ENCODE results near the gene OR52M1. TPM values are rescaled to one million over a fixed set of nuclear protein-coding genes. Genes with fewer than 3 reads are reported as not detected.
A peak's percentile ranks its signal among the peaks of the same experiment; 100 is the strongest.
"Not testable (repeated sequence)": the region's sequence is repeated elsewhere in the genome, so short reads cannot be mapped to it uniquely, and the experiment has no call there.

OR52M1 gene, protein sequence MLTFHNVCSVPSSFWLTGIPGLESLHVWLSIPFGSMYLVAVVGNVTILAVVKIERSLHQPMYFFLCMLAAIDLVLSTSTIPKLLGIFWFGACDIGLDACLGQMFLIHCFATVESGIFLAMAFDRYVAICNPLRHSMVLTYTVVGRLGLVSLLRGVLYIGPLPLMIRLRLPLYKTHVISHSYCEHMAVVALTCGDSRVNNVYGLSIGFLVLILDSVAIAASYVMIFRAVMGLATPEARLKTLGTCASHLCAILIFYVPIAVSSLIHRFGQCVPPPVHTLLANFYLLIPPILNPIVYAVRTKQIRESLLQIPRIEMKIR
- not detected for total RNA-seq

DNA sequence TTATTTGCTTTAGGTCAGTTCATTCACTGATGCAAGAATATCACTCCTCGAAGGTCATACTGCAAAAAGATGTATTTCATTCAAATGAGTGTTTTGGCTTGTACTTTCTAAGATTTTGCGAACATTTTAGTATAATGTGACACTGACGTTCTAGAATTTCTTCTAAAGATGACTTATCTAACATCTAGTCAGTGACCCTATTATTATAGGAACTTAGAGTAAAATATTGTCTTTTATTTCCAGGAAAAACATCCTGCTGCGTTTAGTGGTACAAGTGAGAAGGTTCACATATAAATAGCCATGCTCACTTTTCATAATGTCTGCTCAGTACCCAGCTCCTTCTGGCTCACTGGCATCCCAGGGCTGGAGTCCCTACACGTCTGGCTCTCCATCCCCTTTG lies at the start of gene OR52M1:
OR52M1 (plus strand) TSS at position 301 of the 400 bp plus-strand sequence; CDS start at position 301, 0 bp downstream.
- DNase-seq, result no peak

DNA sequence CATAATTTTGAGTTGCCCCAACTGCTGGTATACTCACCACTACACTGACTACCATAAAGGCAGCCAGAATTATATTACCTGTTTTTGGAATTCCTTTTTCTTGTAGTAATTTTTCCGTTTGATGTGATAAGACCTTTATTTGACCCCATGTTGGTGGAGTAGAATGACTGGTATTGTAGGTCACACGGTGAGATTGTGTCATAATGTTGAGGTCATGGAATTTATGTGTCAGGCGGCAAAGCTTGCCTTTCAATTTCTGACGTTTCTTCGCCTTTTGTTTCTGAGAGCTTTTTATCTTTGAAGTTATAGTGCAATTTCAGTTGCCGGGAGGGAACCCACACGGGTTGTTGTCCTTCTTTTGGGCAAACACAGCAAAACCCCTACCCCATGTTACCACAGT lies 49.5 kb upstream of the OR52M1 start:
- DNase-seq, result no peak

DNA sequence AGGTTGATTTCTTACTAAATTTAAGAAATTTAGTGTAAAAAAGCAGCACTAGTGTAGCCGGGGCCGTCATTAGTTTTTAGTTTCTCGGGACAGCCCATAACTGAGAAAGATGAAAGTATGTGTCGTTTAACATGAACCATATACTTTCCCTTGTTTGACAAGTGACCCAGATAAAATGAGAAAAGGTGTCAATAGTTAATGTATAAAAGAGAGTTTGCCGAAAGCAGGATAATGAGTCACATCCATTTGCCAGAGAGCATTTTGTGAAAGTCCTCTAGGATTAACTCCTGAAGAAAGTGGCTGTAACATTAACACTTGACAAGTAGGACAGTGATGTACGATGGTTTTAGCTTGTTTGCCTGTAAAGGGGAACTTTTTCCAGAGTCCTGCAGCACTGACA lies 49.0 kb upstream of the OR52M1 start:
- DNase-seq, result no peak

DNA sequence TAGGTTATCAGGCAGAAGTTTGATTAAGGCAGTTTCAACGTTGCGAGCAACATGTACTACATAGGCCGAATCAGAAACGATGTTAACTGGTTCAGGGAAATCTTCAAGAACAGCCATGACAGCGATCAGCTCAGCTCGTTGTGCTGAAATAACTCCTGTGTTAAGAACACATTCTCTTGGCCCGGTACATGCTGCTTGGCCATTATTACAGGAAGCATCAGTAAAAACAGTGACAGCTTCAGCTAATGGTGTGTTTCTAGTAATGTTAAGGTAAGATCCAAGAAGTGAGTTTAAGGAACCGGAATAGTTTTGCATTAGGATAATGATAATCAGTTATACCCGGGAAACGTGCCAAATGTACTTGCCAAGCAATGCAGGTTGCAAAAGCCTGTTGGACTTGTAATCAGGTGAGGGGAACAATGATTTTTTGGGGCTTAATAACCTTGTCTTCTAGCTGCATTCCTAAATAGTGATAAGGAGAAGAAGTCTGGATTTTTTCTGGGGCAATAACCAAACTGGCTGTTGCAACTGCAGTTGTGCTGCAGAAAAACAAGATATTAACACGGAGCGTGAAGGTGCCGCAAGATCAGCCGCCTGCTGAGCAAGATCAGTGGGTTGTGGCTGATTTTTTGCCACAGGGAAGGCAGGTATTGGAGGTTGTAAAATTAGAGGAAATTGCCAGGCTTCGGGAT lies 48.3 kb upstream of the OR52M1 start:
- DNase-seq, result peak; percentile 5

DNA sequence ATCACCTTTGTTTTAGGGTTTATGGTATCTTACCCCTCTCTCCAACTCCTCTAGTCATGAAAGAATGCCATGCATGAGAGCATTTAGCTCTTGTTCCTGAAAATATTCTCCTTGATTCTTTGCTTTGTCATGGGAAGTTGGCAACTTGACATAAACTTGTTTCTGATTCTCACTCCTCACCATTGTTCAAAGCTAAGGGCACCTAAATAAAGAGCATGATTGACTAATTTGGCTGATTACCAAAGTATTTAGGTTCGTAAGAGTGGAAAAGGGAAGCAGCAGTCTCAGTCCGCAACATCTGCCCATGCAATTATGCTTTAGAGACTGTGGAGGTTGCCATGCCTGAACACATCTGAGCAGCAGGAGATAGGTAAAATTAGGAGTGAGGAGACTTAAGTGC lies 36.1 kb upstream of the OR52M1 start:
- no peak for DNase-seq

DNA sequence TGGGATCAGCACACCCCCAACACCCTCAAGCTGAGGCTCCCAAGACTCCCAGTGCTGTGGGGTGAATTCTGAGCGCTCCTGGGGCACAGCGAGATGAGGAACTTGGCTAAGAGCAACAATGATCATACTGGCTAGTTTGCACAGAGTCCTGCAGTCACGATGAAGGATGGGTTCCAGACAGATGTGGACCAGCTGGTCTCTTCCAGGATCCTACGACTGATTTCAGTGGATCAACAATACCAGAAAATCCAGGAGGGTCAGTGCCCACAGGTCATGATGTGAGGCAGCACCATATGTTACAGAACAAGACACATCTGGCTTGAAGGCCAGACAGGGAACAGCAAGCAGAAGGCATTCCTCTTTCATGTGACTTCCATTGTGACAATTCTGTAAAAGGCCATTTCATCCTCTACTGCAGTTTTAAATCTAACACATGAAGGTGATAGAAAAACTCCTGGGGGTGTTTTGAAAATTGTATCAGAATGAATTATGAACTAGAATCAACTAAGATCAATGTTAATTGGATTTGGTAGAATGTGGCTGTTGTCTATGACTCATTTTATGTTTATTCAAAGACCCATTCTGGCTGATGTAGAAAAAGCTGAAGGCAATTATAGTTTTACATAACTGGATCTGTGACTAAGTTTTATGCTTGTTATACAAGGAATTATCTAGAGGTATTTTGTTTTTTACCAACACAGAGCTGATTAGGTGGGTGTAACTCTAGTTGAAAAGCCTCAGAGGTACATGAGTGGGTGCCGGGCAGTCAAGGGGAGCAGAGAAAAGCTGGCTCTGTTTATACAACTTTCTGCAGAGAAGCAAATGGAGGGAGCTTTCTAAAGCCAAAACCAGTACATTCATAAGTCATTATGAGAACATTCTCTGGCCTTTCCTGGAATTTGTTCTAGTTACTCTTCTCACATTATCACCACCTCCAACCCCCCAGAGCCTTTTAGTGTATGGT lies 33.4 kb upstream of the OR52M1 start:
- DNase-seq, result no peak

DNA sequence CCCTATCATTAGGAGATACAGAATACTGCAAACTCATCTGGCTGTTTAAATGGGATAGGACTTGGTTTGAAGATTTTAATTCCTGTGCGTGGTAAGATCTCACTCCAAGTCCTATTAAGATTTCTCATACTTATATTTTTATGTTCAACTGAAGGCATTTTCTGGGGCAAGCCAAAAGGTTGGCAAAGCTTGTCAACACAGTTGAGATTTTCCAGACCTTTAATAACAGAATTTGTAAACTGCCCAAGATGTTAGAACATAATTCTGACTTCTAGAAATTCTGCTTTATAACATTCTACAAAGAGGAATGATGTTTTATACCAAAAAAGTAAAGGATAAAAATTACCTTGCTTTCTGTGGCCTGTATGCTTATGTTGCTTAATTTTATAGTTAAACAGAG lies 30.8 kb upstream of the OR52M1 start:
- no peak for DNase-seq

DNA sequence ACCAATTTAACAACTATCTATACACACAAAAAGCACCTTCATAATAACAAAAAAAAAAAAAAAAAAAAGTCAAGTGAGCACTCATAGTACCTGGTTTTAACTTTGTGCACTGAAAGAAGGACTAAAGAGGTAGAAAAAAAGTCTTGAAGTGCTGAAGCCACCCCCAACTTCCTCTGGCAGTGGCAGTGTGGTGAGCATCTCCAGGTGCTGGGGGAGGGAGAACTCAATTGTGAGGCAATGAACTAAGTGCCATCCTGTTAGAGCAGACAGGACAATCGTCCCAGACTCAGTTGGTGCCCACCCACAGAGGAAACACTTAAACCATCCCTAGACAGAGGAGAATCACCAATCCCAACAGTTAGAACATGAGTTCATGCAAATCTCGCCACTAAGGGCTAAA lies 22.7 kb upstream of the OR52M1 start:
- no peak for DNase-seq

DNA sequence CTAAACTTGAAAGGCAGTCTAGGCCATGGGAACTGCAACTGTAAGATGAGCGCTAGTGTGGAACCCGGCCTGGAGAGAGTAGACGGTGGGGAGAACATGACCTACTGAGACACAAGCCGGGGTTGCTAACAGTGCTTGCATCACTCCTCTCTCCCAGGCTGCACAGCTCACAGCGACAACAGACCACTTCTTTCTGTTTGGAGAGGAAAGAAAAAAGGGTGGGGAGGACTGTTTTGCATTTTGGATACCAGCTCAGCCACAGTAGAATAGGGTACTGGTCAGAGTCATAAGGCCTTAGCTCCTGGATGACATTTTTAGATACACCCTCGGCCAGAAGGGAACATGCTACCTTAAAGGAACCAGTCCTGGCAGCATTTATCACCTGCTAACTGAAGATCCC lies 22.2 kb upstream of the OR52M1 start:
- DNase-seq, result no peak

DNA sequence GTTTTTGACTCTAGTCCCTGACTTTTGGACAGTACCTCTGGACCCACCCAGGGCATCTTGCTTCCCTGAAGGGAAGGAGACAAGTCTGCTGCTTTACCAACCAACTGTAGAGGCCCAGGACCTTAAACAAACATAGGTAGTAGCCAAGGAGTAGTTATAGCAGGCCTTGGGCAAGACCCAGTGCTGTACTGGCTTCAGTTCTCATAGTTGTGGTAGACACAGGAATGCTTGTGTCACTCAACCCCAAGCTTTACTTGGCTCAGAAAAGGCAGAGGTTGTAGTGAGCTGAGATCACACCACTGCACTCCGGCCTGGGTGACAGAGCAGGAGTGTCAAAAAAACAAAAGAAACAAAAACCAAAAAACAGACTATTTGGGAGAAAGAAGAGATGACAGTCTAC lies 21.3 kb upstream of the OR52M1 start:
- DNase-seq, result no peak

DNA sequence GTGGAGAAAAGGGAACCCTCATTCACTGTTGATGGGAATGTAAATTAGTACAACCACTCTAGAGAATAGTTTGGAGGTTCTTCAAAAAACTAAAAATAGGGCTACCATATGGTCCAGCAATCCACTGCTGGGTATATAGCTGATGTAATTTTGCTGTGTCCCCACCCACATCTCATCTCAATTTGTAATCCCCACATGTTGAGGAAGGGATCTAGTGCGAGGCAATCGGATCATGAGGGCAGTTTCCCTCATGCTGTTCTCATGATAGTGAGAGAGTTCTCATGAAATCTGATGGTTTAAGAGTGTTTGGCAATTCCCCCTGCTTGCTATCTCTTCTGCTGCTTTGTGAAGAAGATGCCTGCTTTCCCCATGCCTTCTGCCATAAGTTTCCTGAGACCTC lies 17.1 kb upstream of the OR52M1 start:
- no peak for DNase-seq

DNA sequence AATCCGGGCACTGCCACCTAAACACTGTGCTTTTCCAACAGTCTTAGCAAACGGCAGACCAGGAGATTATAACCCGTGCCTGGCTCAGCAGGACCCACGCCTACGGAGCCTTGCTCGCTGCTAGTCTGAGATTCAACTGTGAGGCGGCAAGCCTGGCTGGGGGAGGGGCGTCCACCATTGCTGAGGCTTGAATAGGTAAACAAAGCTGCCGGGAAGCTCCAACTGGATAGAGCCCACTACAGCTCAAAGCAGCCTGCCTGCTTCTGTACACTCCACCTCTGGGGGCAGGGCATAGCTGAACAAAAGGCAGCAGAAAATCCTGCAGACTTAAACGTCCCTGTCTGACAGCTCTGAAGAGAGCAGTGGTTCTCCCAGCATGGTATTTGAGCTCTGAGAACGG lies 13.3 kb upstream of the OR52M1 start:
- DNase-seq, result not testable (repeated sequence)

DNA sequence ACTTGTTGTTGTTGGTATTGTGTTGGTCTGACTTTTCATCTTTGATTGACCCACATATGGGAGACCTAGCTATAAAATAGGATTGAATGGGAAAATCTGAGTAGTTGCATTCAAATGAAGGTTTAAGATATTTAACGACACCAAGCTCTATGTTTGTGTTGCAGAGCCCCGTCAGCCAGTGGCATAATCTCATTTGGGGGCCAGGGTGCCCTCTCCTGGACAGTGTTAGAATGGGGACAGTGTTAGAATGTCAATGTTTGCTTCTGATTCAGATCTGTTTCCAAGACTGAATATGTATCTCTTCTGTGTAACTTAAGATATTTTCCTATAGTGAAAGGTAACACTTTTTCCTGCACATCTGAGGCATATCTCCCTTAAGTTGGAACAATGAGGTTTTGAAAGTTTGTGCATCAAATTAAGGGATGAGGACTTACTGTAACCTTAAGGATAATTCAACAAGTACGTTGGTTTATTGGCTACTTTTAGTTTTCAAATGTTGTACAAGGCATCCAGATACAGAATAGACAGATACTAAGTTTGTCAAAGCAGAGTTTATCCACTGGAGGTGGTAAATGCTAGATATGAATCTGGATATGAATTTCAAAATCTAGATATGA lies 5.3 kb upstream of the OR52M1 start:
- DNase-seq, result peak; percentile 36

DNA sequence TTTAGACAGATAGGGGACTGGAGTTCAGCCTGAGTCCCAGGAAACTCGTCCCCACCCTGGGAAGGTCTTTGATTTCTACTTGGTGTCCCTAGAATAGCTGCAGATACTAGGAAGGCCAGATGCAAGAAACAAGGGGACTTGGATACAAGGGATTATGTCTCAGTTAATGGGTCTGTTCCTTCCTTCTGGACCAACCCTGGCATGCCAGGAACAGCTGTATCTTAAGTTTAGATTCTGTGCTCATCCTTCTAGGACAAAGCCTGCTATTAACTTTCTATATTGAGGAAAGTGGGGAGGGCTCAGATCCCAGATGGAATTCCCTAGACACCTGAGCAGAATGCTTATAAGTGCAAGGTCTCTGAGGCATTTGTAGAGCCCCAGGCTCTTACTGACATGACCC lies 3.9 kb upstream of the OR52M1 start:
- DNase-seq, result no peak

DNA sequence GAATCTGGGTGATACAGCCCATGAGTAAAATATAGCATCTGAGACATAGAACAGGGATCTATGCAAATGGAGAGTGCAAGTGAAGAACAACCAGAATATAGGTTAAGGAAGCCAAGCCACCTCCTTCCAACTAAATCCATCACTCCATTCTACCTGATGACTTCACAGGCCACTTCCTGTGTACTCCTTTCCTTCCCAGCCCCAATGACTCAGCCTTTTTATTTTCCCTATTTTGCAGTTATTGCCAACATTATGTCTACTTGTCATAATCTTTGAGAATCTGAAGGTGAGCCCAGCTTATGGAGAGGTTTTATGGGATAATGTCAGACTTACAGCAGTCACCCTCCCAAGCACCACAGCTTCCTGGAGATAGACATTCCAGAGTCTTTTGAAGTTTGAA lies 1.4 kb upstream of the OR52M1 start:
- DNase-seq, result no peak

DNA sequence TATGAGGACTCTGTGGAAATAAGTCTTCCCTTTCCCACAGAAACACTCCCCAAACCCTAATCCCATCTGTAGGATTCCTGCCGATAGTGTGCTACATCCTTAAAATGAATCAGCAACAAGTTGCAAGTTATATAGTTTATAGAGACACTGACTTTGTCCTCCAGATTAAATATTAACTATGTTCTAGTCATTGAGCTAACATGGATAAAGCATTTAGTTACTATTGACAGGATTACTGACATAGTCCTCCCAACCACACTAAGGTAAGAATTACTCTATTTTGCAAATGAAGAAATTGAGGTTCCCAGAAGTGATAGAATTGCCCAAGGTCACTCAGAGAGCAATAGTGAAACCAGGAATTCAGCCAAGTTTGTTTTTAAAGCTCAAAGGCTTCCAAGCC lies 1.9 kb downstream of the OR52M1 start:
- no peak for DNase-seq

DNA sequence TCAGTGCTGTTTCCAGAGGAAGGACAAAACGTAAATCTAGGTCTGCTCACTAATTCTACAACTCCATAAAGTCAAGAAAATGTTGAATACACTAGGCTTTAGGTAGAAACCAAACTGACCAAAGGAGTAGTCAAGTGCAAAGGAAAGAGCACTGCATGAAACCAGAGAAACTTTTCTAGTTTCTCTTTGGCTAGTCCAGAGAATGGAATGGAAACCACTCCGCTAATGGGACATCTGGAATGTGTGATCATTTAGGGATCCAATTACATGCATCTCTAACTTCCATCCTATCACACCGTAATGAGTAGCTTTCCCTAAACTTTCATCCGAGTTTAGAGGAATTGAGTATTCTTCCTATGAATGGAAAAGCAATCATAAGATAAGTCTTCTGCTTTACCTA lies 2.4 kb downstream of the OR52M1 start:
- DNase-seq, result no peak

DNA sequence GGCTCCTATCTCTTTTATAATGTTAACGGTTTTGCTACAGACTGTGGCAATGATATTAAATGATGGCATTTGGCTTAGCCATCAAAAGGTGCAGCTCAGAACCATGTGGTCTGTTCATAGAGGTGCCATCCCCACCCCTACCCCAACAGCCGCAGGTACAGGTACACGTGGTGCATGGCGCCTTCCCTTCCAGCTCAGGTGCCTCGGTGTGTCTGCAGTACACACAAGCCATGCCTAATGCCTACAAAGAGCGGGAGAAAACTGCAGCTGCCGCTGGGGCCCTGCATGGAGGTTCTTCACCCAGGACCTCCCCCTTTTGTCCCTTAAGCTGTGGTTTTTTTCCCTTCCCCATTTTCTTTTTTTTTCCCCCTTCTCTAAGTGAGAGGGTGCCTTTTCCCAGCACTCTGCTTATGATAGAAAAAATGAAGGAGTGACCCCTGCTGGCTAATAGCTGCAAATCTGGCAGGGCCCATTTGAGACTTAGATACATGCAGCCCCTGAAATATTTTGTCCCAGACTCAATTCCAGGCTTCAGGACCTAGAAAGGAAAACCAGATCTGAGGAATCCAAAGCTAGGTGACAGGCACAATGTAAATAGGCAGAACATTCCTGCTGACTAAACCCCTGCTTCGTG lies 6.5 kb downstream of the OR52M1 start:
- no peak for DNase-seq

DNA sequence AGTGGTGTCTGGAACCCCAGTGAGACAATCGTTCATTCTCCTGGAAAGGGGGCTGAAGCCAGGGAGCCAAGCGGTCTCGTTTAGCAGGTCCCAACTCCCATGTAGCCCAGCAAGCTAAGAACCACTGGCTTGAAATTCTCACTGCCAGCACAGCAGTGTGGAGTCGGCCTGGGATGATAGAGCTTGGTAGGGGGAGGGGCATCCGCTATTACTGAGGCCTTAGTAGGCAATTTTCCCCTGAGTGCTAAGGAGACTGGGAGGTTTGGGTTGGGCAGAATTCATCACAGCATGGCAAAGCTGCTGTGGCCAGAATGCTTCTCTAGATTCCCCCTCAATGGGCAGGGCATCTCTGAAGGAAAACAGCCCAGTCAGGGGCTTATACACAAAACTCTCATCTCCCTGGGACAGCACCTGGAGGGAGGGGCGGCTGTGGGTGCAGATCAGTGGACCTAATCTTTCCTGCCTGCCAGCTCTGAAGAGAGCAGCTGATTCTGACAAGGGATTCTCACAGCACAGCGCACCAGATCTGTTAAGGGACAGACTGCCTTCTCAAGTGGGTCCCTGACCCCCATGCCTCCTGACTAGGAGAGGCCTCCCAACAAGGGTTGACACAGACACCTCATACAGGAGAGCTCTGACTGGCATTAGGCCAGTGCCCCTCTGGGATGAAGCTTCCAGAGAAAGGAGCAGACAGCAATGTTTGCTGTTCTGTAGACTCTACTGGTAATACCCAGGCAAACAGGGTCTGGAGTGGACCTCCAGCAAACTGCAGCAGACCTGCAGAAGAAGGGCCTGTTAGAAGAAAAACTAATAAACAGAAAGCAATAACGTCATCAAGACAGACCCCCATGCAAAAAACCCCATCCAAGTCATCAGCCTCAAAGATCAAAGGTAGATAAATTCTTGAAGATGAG lies 14.8 kb downstream of the OR52M1 start:
- DNase-seq, result no peak

DNA sequence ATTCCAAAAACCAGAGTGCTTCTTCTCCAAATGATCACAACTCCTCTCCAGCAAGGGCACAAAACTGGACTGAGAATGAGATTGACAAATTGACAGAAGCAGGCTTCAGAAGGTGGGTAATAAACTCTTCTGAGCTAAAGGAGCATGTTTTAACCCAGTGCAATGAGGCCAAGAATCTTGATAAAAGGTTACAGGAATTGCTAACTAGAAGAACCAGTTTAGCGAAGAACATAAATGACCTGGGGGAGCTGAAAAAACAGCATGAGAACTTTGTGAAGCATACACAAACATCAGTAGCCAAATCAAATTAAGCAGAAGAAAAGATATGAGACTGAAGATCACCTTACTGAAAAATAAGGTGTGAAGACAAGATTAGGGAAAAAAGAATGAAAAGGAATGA lies 15.5 kb downstream of the OR52M1 start:
- peak; percentile 10 for DNase-seq

DNA sequence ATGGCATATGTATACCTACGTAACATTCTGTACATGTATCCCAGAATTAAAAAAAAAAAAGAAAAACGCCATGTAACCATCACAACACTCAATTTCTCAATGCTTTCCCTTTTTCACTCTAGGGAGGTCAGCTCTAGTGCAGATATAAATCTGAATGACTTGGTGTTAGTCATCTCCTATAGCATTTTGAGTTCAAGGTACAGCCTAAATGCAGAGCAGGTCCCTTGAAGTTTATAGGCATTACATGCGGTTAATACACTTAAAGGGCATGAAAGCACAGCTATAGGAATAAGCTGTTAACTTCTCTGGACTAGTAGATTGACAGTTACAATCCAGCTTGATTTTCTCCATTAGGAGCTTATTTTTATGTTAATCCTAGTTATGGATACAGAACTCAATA lies 20.4 kb downstream of the OR52M1 start:
- DNase-seq, result no peak
